ENCODE data around the gene BARD1. TPM values are rescaled to one million over a fixed set of nuclear protein-coding genes. Genes with fewer than 3 reads are reported as not detected.

BARD1 gene
- total RNA-seq (2022) (41.5 and 43.2 TPM in 2 replicates), Bru-seq, nascent RNA (percentile 95 among the genes with signal in this experiment), BruChase-seq, experiment 1, labeled RNA remaining after a 6-hour chase (percentile 72 among the genes with signal in this experiment), BruChase-seq, experiment 2, labeled RNA remaining after a 2-hour chase (percentile 84 among the genes with signal in this experiment)
- long read RNA-seq, full-length matches to known transcripts = 21 of 27 reads
- long read RNA-seq, partial matches to known transcripts = 2 of 27 reads
- long read RNA-seq, other reads (novel, unspliced or antisense) = 4 of 27 reads

- Mint-ChIP-seq H3K4me3 (ENCODE audit: low read depth, unreplicated experiment) (peak within 1 kb of the TSS; percentile 68), H3K27ac (ENCODE audit: unreplicated experiment) (peak within 1 kb of the TSS; percentile 56), H3K36me3 (ENCODE audit: insufficient read depth, unreplicated experiment) (peaks cover 51% of the 10 kb centered on the region), H3K9me3 (ENCODE audit: low read depth, unreplicated experiment) (no peaks in the 10 kb centered on the region), H3K4me1 (ENCODE audit: low read depth, unreplicated experiment) (peaks cover 30% of the 10 kb centered on the region), H3K27me3 (ENCODE audit: unreplicated experiment) (no peaks in the 10 kb centered on the region)
- BruUV-seq (replicated peaks) = TSS peak; percentile 39
- peak; percentile 51 for DNase-seq
- no peak for TF ChIP-seq CTCF (IDR thresholded peaks at IDR 0.05; ENCODE audit: unreplicated experiment)
- intact Hi-C loops (cut with micrococcal nuclease; ENCODE audit: unreplicated experiment) = loop anchor here (5.0 to 10.0 kb wide), 2 partner anchors 328 to 1564 kb away; partner anchors contain the start of gene ABCA12
- CTCF ChIA-PET = interaction anchor here (0.6 to 0.9 kb wide), 5 partner anchors 50 to 1294 kb away, joined by 3 to 9 read pairs (median 3); no protein-coding TSS in a partner anchor
Measured at GRCh38 chr2:214808981-214809750, at the start of gene BARD1. TSS of gene BARD1 (minus strand) at chr2:214809683. CDS start at chr2:214809569, 114 bp downstream.

- BruUV-seq (replicated peaks) = no TSS peak
- Mint-ChIP-seq H3K4me3 (ENCODE audit: low read depth, unreplicated experiment) (no peak overlapping the region), H3K36me3 (ENCODE audit: insufficient read depth, unreplicated experiment) (no peaks in the 10 kb centered on the region), H3K9me3 (ENCODE audit: low read depth, unreplicated experiment) (peaks cover 2% of the 10 kb centered on the region), H3K4me1 (ENCODE audit: low read depth, unreplicated experiment) (no peaks in the 10 kb centered on the region), H3K27me3 (ENCODE audit: unreplicated experiment) (no peaks in the 10 kb centered on the region), H3K27ac (ENCODE audit: unreplicated experiment) (no peak overlapping the region)
- CTCF ChIA-PET = no interaction called here
- no peak for DNase-seq
- intact Hi-C loops (cut with micrococcal nuclease; ENCODE audit: unreplicated experiment) = no loop called here
- TF ChIP-seq CTCF (IDR thresholded peaks at IDR 0.05; ENCODE audit: unreplicated experiment) = no peak
Measured at GRCh38 chr2:214856137-214856536, 46.7 kb upstream of the BARD1 start.

- intact Hi-C loops (cut with micrococcal nuclease; ENCODE audit: unreplicated experiment) = no loop called here
- peaks cover 1% of the 10 kb centered on the region for H3K9me3 Mint-ChIP-seq (ENCODE audit: low read depth, unreplicated experiment)
- no peak for TF ChIP-seq CTCF (IDR thresholded peaks at IDR 0.05; ENCODE audit: unreplicated experiment)
- no peak overlapping the region for H3K27ac Mint-ChIP-seq (ENCODE audit: unreplicated experiment)
- no TSS peak for BruUV-seq (replicated peaks)
- DNase-seq = no peak
- no peaks in the 10 kb centered on the region for H3K4me1 Mint-ChIP-seq (ENCODE audit: low read depth, unreplicated experiment)
- no peaks in the 10 kb centered on the region for H3K36me3 Mint-ChIP-seq (ENCODE audit: insufficient read depth, unreplicated experiment)
- H3K4me3 Mint-ChIP-seq (ENCODE audit: low read depth, unreplicated experiment) = no peak overlapping the region
- no peaks in the 10 kb centered on the region for H3K27me3 Mint-ChIP-seq (ENCODE audit: unreplicated experiment)
- CTCF ChIA-PET = no interaction called here
Measured at GRCh38 chr2:214853906-214854305, 44.4 kb upstream of the BARD1 start.

GRCh38 chr2:214843823-214844222 lies 34.3 kb upstream of the BARD1 start:
- Mint-ChIP-seq H3K27ac (ENCODE audit: unreplicated experiment) (no peak overlapping the region), H3K9me3 (ENCODE audit: low read depth, unreplicated experiment) (peaks cover 7% of the 10 kb centered on the region), H3K36me3 (ENCODE audit: insufficient read depth, unreplicated experiment) (no peaks in the 10 kb centered on the region), H3K27me3 (ENCODE audit: unreplicated experiment) (no peaks in the 10 kb centered on the region), H3K4me3 (ENCODE audit: low read depth, unreplicated experiment) (no peak overlapping the region), H3K4me1 (ENCODE audit: low read depth, unreplicated experiment) (no peaks in the 10 kb centered on the region)
- intact Hi-C loops (cut with micrococcal nuclease; ENCODE audit: unreplicated experiment) = no loop called here
- no peak for DNase-seq
- CTCF ChIA-PET = no interaction called here
- TF ChIP-seq CTCF (IDR thresholded peaks at IDR 0.05; ENCODE audit: unreplicated experiment) = no peak
- BruUV-seq (replicated peaks) = no TSS peak

All from Calu3 (cell line).